Stimulated activated CD4-positive, alpha-beta T cell treated with anti-CD3 and anti-CD28 coated beads, Interleukin-2, amount 100 ng/mL, for 48 hours (primary cell): ENCODE measurements around the gene PIP4K2B.
"Not testable (repeated sequence)": the region's sequence is repeated elsewhere in the genome, so short reads cannot be mapped to it uniquely, and the experiment has no call there.

Source experiments
- DNase-seq, 2 donors: peaks; one replicate each; pipeline ENCODE4 v3.0.0-alpha.2; 2020

The PIP4K2B gene

GRCh38 chr17:38799501-38800236 lies at the start of gene PIP4K2B:
TSS of gene PIP4K2B (minus strand) at chr17:38799556. CDS start at chr17:38799424, 132 bp downstream.
- peak; percentile 81 to 82 for DNase-seq

GRCh38 chr17:38848557-38848891 lies 49.2 kb upstream of the PIP4K2B start:
- DNase-seq: no peak

GRCh38 chr17:38844261-38844757 lies 45.0 kb upstream of the PIP4K2B start:
- no peak for DNase-seq

GRCh38 chr17:38825762-38826247 lies 26.4 kb upstream of the PIP4K2B start:
- no peak for DNase-seq

GRCh38 chr17:38824899-38825761 lies 25.8 kb upstream of the PIP4K2B start, which contains the start of gene CWC25:
TSS of gene CWC25 (minus strand) at chr17:38825321. CDS start at chr17:38825183, 138 bp downstream.
- DNase-seq: peak; percentile 99

- DNase-seq: peak in 1 of 2 donors; percentile 12
Observed at GRCh38 chr17:38815576-38816193, 16.3 kb upstream of the PIP4K2B start.

- DNase-seq: no peak
Observed at GRCh38 chr17:38809828-38810227, 10.5 kb upstream of the PIP4K2B start.

- DNase-seq: no peak
Observed at GRCh38 chr17:38800237-38800760, 943 bp upstream of the PIP4K2B start.

- peak; percentile 31 to 37 for DNase-seq
Observed at GRCh38 chr17:38798614-38799500, 499 bp downstream of the PIP4K2B start.

- DNase-seq: no peak
Observed at GRCh38 chr17:38797828-38798227, 1.5 kb downstream of the PIP4K2B start.

GRCh38 chr17:38797158-38797490 lies 2.2 kb downstream of the PIP4K2B start:
- DNase-seq: no peak

GRCh38 chr17:38796451-38797157 lies 2.8 kb downstream of the PIP4K2B start:
- DNase-seq: no peak

GRCh38 chr17:38794221-38794620 lies 5.1 kb downstream of the PIP4K2B start:
- no peak for DNase-seq

- DNase-seq: no peak
Observed at GRCh38 chr17:38791162-38791561, 8.2 kb downstream of the PIP4K2B start.

- not testable (repeated sequence) for DNase-seq
Observed at GRCh38 chr17:38790148-38790707, 9.1 kb downstream of the PIP4K2B start.

GRCh38 chr17:38789185-38789584 lies 10.2 kb downstream of the PIP4K2B start:
- DNase-seq: no peak

GRCh38 chr17:38787999-38788398 lies 11.4 kb downstream of the PIP4K2B start:
- DNase-seq: not testable (repeated sequence)

- DNase-seq: no peak
Observed at GRCh38 chr17:38786372-38786771, 13.0 kb downstream of the PIP4K2B start.

- DNase-seq: no peak
Observed at GRCh38 chr17:38783227-38783626, 16.1 kb downstream of the PIP4K2B start.

GRCh38 chr17:38779965-38780752 lies 19.2 kb downstream of the PIP4K2B start:
- DNase-seq: no peak
